Neural progenitor cell (in vitro differentiated cells): Measurements from ENCODE around the gene MIB1. TPM values are rescaled to one million over a fixed set of nuclear protein-coding genes. Genes with fewer than 3 reads are reported as not detected.

ENCODE experiments used
- DNase-seq: peaks from one replicate; pipeline ENCODE4 v3.0.0-alpha.2; 2016; ENCODE audit warnings: low spot score
- H2AFZ ChIP-seq: fragments of 200-600 bp; sonication (generic); replicated peaks from 2 replicates; pipeline ENCODE4 v1.6.1; 2016; ENCODE audit warnings: antibody characterized with exemption
- H3F3A ChIP-seq: fragments of 200-600 bp; sonication (generic); 2 replicates; pipeline ENCODE4 v1.6.1; 2016; ENCODE audit warnings: antibody characterized with exemption, low read depth
- H3K27ac ChIP-seq: fragments of 200-600 bp; sonication (generic); 2 replicates; pipeline ENCODE4 v1.5.1; 2016; ENCODE audit warnings: mild to moderate bottlenecking
- H3K27me3 ChIP-seq: fragments of 200-600 bp; sonication (generic); 2 replicates; pipeline ENCODE4 v1.6.1; 2016; ENCODE audit warnings: mild to moderate bottlenecking, moderate library complexity
- H3K36me3 ChIP-seq: fragments of 200-600 bp; sonication (generic); 2 replicates; pipeline ENCODE4 v1.5.1; 2016
- H3K4me1 ChIP-seq: fragments of 200-600 bp; sonication (generic); 2 replicates; pipeline ENCODE4 v1.6.1; 2016; ENCODE audit warnings: mixed run types
- H3K4me2 ChIP-seq: fragments of 200-600 bp; sonication (generic); 2 replicates; pipeline ENCODE4 v1.6.1; 2016
- H3K4me3 ChIP-seq: fragments of 200-600 bp; sonication (generic); 2 replicates; pipeline ENCODE4 v1.5.1; 2016
- H3K79me2 ChIP-seq: fragments of 200-600 bp; sonication (generic); 2 replicates; pipeline ENCODE4 v1.6.1; 2016; ENCODE audit warnings: low read depth
- H3K9ac ChIP-seq: fragments of 200-600 bp; sonication (generic); 2 replicates; pipeline ENCODE4 v1.6.1; 2016
- H3K9me3 ChIP-seq: fragments of 200-600 bp; sonication (generic); 2 replicates; pipeline ENCODE4 v1.5.1; 2016; ENCODE audit warnings: low read depth
- H4K20me1 ChIP-seq: fragments of 200-600 bp; sonication (generic); 2 replicates; pipeline ENCODE4 v1.6.1; 2016; ENCODE audit warnings: low read depth
- H3K27ac Mint-ChIP-seq: 3 replicates; pipeline ENCODE4 v1.8.0; 2021; ENCODE audit warnings: mixed read lengths
- H3K27me3 Mint-ChIP-seq: 2 replicates; pipeline ENCODE4 v1.8.0; 2022; ENCODE audit warnings: low read depth, mild to moderate bottlenecking, inconsistent platforms, moderate library complexity, mixed read lengths; ENCODE audit not compliant: insufficient read depth
- H3K36me3 Mint-ChIP-seq: 3 replicates; pipeline ENCODE4 v1.8.0; 2021; ENCODE audit warnings: mixed read lengths
- H3K4me1 Mint-ChIP-seq: 3 replicates; pipeline ENCODE4 v1.8.0; 2021; ENCODE audit warnings: mixed read lengths
- H3K4me3 Mint-ChIP-seq: 3 replicates; pipeline ENCODE4 v1.8.0; 2021; ENCODE audit warnings: mild to moderate bottlenecking, moderate library complexity, mixed read lengths
- H3K9me3 Mint-ChIP-seq: 3 replicates; pipeline ENCODE4 v1.8.0; 2020; ENCODE audit warnings: mixed read lengths
- EZH2 ChIP-seq: fragments of 200-600 bp; sonication (generic); IDR thresholded peaks from 2 replicates; pipeline ENCODE4 v1.6.1; 2017; ENCODE audit warnings: antibody characterized with exemption, mild to moderate bottlenecking, moderate library complexity
- EZH2phosphoT487 ChIP-seq: fragments of 200-600 bp; sonication (generic); IDR thresholded peaks from 2 replicates; pipeline ENCODE4 v1.6.1; 2017; ENCODE audit warnings: antibody characterized with exemption
- microRNA counts: library from miRNA; unstranded; fragments of <30 nt; microRNA quantifications from one replicate; lab custom pipeline; 2016
- small RNA-seq: library from RNA; depleted of rRNA; stranded (forward); fragments of <200 nt; gene quantifications from one replicate; pipeline ENCODE3, GENCODE V24; 2015
- total RNA-seq: library from RNA; depleted of rRNA; stranded (reverse); fragments of >200 nt; gene quantifications from 2 replicates; pipeline ENCODE4 v1.2.3, GENCODE V29; 2015; ENCODE audit warnings: low replicate concordance
- TF ChIP-seq, protein P1 (sequence below): fragments of 200-600 bp; sonication (generic); IDR thresholded peaks from 2 replicates; pipeline ENCODE4 v1.5.1; 2017; ENCODE audit warnings: antibody characterized with exemption, mild to moderate bottlenecking

The MIB1 gene
- total RNA-seq, 1 donor from 2014 or later: 112 TPM

DNA sequence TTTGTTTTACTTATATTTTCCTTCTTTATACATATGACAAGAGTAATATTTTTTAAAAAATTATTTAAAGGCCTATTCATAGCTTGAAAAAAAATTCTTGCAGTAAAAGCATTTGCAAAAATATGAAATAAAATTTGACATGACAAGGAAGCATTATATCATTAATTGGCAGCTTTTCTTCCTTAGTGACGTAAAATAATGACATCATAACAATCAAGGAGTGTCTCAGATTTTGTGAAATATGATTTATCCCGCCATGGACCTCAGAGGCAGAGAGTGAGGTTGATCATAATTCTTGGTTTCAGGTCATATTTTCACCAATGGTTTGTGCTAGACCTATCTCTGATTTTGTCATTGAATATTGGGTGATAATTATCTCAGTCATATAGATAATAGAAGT, 176.0 kb downstream of the MIB1 start:
- TF ChIP-seq EZH2: no peak
- TF ChIP-seq, protein P1, sequence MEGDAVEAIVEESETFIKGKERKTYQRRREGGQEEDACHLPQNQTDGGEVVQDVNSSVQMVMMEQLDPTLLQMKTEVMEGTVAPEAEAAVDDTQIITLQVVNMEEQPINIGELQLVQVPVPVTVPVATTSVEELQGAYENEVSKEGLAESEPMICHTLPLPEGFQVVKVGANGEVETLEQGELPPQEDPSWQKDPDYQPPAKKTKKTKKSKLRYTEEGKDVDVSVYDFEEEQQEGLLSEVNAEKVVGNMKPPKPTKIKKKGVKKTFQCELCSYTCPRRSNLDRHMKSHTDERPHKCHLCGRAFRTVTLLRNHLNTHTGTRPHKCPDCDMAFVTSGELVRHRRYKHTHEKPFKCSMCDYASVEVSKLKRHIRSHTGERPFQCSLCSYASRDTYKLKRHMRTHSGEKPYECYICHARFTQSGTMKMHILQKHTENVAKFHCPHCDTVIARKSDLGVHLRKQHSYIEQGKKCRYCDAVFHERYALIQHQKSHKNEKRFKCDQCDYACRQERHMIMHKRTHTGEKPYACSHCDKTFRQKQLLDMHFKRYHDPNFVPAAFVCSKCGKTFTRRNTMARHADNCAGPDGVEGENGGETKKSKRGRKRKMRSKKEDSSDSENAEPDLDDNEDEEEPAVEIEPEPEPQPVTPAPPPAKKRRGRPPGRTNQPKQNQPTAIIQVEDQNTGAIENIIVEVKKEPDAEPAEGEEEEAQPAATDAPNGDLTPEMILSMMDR: no peak
- no peak for TF ChIP-seq EZH2phosphoT487
- Histone ChIP-seq H3K4me1 (peaks cover 4% of the 10 kb centered on the region), H3K27me3 (peaks cover 51% of the 10 kb centered on the region), H3K4me2 (no peak overlapping the region), H3K4me3 (no peak overlapping the region), H3F3A (no peaks in the 10 kb centered on the region), H3K36me3 (no peaks in the 10 kb centered on the region), H3K79me2 (no peaks in the 10 kb centered on the region), H3K9ac (no peak overlapping the region), H3K27ac (no peak overlapping the region), H3K9me3 (no peaks in the 10 kb centered on the region), H2AFZ (no peak overlapping the region), H4K20me1 (no peaks in the 10 kb centered on the region)
- Mint-ChIP-seq H3K27ac (no peak overlapping the region), H3K36me3 (no peaks in the 10 kb centered on the region), H3K4me1 (no peaks in the 10 kb centered on the region), H3K27me3 (no peaks in the 10 kb centered on the region), H3K9me3 (peaks cover 3% of the 10 kb centered on the region), H3K4me3 (no peak overlapping the region)
- DNase-seq: no peak

DNA sequence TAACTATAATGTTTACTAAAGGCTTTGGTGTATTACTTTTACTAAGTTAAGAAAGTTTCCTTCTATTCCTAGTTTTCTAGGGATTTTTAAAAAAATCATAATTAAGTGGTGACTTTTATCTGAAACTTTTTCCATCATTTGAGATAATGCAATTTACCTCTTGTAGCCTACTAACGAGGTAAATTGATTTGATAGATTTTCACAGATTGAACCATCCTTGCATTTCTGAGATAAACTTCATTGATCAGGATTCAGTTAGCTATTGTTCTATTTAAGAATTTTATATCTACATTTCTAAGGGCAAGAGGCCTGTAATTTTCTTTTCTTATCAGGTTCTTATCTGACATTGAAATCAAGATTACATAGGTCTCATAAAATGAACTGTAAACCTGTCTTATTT, 178.1 kb downstream of the MIB1 start:
- Histone ChIP-seq H3K4me2 (no peak overlapping the region), H4K20me1 (no peaks in the 10 kb centered on the region), H3K36me3 (no peaks in the 10 kb centered on the region), H3F3A (no peaks in the 10 kb centered on the region), H3K27me3 (peaks cover 34% of the 10 kb centered on the region), H3K9ac (no peak overlapping the region), H3K9me3 (no peaks in the 10 kb centered on the region), H2AFZ (no peak overlapping the region), H3K27ac (no peak overlapping the region), H3K4me3 (no peak overlapping the region), H3K79me2 (no peaks in the 10 kb centered on the region), H3K4me1 (no peaks in the 10 kb centered on the region)
- TF ChIP-seq EZH2 (no peak), EZH2phosphoT487 (no peak)
- TF ChIP-seq, protein P1: no peak
- no peaks in the 10 kb centered on the region for H3K27me3 Mint-ChIP-seq
- no peak overlapping the region for H3K27ac Mint-ChIP-seq
- no peaks in the 10 kb centered on the region for H3K4me1 Mint-ChIP-seq
- DNase-seq: no peak
- no peak overlapping the region for H3K4me3 Mint-ChIP-seq
- no peaks in the 10 kb centered on the region for H3K36me3 Mint-ChIP-seq
- peaks cover 3% of the 10 kb centered on the region for H3K9me3 Mint-ChIP-seq

MicroRNAs within 50 kb of the gene (microRNA counts, 767-probe panel; counts per million panel counts)
- 460 counts per million, percentile 90 among the panel's probes with 10 or more counts for microRNA hsa-miR-1 (lab: Ali Mortazavi, UCI)
- 460 counts per million, percentile 90 among the panel's probes with 10 or more counts for microRNA hsa-miR-133a (lab: Ali Mortazavi, UCI)

Small RNAs within 50 kb of the gene (small RNA-seq; reads per million reads assigned to genes)
- not detected for gene AC103987.3
- not detected for gene RF00019
- gene RF00045: not detected
- gene RF01241: not detected
- not detected for gene RN7SL233P
- not detected for gene RNU6-1038P

Other genes with a start within 250 kb of the MIB1 start
- gene ESCO1, start 140.1 kb upstream of the MIB1 start, total RNA-seq: 27.4 and 48.8 TPM in 2 replicates
- gene SNRPD1, start 128.5 kb upstream of the MIB1 start, total RNA-seq: 123 and 128 TPM in 2 replicates
- gene ABHD3, start 36.0 kb upstream of the MIB1 start, total RNA-seq: 13.5 and 21.0 TPM in 2 replicates